Middle frontal gyrus (tissue), 1 donor: ENCODE measurements around the gene ZNF503.

Experiments
- DNase-seq: peaks from one replicate; pipeline ENCODE4 v3.0.0-alpha.2; 2015; ENCODE audit warnings: low spot score; ENCODE audit errors: extremely low spot score

Gene ZNF503

GRCh38 chr10:75407224-75407712, 5.7 kb upstream of the ZNF503 start:
- DNase-seq: no peak

DNA sequence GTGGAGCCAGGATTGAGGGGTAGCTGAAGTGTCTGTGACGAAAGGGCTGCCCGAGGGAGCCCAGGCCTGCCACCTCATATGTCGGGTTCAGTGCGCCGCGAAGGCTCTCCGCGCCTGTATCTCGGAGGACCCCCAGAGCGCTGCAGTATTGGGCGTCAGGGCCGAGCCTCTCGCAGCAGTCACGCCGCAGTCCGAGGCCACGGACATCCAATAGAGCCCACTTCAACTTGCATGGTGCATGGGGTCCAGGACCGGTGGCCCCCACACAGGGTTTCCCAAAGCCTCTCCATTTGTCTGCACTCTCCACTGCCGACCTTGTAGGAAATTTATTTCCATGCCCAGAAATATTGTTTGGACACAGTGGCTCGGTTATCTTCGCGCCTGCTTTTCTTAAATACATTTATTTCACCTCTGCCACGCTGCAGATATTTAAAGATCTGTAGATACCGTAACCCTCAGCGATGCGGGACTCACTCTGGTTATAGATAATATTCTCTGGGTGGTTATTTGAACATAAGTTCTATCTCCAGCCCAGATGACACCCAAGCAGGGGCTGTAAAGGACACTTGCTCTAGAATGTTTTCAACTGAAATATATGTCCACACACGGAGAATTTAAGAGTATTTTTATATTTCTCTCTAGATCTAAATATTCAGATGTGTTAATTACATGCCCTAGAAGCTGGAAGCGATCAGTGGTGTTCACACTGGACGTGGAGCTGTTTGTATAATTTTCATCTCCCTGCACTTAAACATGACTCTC, 5.1 kb upstream of the ZNF503 start:
- DNase-seq: no peak

- no peak for DNase-seq
Observed at GRCh38 chr10:75405598-75406461, 4.3 kb upstream of the ZNF503 start.

DNA sequence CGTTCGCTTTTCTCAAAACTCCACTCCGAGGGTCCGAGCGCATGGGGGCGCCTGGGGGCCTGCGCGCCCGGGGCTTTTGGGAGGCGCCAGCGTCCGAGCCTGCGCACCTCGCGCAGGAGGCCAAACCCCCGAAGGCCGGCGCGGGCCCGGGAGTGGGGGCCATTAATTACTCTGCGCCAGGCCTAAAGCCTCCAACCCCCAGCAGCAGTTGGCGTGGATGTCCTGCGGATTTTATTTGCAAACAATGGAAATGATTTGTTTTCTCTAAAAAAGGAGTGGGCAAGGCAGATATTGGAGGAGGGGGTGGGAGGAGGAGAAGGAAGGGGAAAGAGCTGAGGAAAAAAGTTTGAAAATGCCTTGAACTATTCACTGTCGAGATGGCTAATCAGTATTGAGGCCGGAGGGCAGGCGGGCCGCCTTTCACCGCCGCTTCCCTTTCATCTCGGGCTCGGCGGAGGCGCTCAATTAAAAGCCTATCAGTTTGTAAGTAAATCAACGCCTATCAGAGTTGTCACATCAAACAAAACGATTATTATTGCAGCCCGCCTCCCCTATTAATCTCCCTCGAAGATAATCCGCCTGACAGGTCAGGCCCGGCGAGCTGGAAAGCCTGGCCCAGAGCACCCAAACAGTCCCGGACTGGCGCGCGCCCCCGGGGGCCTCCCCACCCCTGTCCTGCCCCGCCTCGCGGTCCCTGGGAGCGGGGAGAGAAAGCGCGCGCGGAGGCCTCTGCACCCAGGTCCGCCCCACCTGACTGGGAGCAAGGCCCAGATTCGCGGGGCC, 3.4 kb upstream of the ZNF503 start:
- no peak for DNase-seq

DNA sequence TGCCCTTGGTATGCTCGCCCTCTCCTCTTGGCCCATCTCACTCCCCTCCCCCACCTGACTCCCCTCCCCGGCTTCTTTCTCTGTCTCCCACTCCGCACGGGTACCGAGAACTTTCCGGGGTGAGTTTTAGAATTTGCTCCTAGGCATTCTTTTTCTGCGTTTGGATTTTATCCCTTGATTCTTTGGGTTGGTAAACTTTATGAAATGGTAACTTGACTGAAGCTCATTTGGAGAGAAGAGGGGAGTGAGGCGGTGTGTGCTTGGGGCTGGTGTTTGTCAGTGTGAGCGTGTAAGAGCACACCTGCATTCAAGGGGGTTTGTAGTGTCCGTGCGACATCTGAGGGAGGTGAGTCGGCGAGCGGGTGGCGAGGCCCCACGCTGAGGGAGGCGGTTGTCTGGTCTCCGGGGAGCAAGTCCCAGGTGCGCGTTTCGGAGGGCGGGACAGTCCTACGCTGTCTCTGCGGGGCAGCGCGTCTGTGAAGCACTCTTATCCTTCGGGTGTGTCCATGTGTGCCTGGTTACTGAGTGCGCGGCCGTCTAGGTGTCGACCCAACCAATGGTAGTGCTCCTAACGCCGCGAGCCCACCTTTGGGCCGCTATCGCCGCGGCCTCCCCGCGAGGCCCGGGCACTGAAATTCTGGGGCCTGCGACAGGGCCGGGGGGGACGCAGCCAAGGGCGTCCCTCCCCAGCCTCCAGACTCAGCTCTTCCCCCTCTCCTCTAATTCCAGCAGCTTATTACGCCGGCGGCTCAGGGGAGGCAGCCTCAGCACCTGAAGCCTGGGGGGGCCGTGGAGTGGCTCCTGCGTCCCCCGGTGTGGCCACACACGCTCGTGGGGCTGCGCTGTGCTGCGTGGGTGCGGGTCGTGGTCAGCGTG, 2.6 kb upstream of the ZNF503 start:
- no peak for DNase-seq

DNA sequence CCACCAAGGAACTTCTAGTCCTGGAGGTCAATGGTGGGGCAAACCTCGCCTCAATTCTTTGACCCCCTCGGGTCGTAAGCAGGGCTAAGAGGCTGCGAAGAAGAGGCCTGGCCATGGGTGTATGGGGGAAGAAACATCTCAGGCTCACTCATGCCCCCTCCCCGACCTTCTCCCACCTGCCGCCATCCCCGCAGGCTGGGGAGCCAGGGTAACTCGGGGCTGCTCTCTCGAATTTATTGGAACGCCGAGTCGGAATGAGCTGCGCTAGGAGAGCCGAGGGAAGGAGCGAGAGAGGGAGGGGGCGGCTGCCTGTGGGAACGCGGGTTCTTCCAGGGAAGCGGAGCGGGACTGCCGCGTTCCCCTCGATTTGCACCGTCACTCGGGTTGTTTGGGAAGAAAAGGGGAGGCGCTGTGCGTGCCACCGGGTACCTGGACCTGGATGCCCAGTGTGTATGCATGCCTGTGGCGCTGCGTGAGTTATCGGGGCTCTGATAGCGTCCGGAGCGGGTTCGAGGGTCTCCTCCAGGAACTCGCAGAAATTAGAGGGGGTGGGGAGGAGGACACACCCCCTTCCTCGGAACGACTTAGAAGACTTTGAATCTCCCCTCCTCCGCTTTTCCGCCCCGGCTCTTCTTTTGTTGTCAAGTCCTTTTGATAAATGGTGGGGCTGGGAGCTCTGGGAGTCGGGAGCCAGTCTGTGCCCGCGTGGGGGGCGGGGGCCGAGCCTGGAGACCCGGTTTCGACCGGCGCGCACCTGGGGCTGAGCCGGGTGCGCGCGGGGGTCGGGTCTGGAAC, 1.8 kb upstream of the ZNF503 start:
- no peak for DNase-seq

GRCh38 chr10:75402486-75403143, 1.1 kb upstream of the ZNF503 start:
- no peak for DNase-seq

DNA sequence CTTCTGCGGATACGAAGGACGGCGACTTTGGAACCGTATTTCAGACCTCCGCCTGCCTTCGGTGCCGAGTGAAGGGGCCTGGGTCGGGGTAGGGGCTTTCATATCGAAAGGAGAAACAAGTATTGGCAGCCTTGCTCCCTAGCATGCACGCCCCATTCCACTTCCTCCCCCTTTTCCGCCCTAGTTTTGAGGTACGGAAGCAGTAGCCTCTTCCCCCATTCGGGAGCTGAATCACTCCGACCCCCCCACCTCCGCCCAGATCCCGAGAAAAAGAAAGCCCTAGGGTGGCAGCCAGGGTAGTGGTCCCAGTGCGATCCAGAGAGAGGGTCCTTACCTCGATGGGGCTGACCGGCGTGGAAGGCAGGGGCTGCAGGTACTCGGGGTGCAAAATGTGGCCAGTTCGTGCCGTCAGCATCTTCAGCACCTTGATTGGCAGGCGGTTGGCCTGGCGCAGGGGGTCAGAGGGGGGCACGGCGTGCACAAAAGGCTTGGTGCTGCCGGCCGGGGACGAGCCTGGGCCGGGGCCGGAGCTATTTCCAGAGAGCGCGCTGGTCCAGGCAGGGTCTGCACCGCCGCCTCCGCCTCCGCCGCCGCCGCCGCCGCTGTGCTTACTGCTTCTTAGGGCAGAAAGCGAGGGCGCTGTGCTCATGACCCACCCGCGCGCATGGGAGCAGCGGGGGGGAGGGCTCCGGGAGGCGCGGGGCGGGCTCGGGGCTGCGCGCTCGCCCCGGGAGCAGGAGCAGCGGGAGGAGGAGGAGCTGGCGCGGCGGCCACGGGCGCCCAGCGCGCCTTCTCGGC, 594 bp downstream of the ZNF503 start:
- no peak for DNase-seq

DNA sequence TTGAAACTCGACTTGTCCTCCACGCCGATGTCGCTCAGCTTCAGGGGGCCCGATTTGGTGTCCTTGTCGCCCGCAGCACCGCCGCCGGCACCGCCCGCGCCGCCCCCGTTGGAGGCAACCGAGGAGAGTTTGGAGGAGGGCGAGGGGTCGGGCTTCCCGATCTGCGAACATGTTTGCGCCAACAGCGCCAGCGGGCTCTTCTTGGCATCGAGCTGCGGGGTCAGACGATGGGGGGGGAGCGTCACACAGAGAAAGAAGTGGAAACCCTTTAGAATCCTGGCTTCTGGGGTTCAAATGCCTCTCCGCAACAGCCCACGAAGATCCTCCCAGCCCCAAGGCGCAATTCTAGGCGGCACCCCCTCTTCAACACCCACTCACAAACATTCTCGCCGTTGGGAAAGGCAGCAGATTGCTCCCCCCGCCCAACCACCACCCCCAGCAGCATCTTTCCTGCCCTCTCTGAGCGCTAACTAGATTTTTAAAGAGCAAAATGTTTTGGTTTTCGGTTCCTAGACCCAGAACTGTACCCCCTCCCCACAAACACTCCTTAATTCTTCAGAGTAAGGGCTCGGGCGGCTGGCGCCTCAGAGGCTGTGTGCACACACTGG, 1.3 kb downstream of the ZNF503 start:
- no peak for DNase-seq

- peak; percentile 30 for DNase-seq
Observed at GRCh38 chr10:75399461-75400162, 2.0 kb downstream of the ZNF503 start.

- DNase-seq: no peak
Observed at GRCh38 chr10:75398692-75399460, 2.7 kb downstream of the ZNF503 start.

DNA sequence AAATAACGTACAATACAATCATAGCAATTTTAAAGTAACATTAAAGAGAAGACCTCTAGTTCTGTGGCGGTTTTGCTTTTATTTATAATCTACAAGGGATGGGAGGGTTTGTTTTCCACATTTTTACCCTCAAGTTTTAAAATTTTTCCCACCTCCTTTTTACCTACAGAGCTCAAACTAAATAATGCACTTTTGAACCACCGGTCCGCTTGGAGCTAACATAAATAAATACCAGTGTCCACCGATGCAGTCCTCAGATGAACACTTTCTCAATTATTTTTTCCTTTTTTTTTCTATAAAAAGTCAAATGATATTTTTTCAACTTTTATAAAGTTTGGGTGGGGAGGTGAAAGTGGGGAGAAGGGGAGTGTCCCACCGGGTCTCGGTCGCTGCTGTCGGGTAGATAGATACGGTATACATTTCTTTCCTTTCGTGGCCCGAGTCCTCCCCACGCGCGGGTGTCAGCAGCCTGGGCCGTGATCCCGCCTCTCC, 3.3 kb downstream of the ZNF503 start:
- DNase-seq: no peak

DNA sequence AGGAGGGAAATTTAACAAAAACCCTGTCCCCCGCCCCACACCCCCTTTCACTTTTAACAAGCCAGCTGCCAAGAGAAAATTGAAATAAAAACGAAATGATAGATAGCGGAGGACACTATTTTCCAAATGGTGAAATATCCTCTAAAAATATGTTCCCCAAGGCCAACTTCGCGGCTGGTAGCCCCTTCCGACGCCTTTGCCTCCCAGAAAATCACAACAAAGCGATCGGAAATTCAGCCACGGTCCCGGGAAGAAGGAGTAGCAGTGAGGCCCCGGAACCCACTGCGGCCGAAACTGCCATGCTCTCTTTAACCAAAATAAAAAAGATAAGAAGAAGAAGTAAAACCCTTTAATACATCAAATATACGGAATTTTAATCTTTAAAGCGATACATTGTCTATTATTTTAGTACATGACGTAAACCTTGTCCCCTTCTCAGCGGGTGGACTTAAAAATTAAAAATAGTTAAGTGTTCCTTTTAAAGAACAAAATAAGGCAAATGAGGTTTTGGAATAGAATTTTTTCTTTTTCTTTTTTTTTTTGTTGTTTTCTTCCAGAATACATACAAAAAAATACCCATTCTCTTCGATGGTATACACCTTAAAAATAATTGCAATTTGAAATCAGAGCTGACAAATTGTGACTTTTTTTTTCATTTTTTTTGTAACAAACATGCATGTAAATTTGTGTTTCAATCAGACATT, 3.9 kb downstream of the ZNF503 start:
- no peak for DNase-seq

GRCh38 chr10:75396631-75397495, 4.7 kb downstream of the ZNF503 start:
- no peak for DNase-seq
